NCI-H524 (cell line): ENCODE data around the gene INO80E.

ENCODE experiments used
- DNase-seq, 2 experiments: peaks; one replicate each; lab custom pipeline; 2025; lab: John Stamatoyannopoulos, UW

INO80E gene

GRCh38 chr16:29975811-29976511 lies 20.1 kb upstream of the INO80E start:
- no peak for DNase-seq

- DNase-seq = no peak
Observed at GRCh38 chr16:29977063-29977825, 18.8 kb upstream of the INO80E start.

DNA sequence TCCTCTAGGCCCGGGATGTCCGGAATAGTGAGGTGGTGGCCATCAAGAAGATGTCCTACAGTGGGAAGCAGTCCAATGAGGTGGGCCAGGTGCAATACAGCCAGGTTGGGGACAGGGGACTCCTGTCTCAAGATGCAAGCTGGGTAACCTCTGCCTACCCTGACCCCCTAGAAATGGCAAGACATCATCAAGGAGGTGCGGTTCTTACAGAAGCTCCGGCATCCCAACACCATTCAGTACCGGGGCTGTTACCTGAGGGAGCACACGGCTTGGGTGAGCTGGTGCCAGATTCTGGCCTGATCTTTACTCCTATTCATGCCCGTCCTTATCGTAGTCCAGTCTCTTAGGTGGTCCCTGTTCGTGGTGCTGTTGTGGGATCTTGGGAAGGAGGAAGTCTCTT lies 18.0 kb upstream of the INO80E start:
- no peak for DNase-seq

DNA sequence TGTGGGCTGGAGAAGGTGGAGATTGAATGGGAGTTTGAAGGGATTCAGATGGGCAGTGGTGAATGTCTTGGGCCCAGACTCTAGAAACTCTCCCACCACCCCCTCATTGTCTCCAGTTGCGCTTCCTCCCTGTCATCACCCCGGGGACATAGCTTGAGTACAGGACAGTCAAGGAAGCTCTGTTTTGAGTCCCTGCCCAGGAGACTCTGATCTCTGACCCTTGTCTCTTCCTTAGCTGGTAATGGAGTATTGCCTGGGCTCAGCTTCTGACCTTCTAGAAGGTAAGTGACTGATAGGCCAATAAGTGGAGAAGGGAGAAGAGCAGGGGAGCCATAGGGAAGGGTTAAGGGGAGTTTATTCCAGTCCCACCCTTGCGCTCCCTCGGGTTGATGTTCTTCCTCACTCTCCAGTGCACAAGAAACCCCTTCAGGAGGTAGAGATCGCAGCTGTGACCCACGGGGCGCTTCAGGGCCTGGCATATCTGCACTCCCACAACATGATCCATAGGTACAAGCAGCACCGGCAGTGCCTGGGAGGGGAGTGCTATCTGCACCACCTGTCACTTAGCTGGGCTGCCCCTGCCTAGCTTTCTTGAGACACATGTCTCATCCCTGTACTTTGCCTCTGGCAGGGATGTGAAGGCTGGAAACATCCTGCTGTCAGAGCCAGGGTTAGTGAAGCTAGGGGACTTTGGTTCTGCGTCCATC lies 17.3 kb upstream of the INO80E start:
- DNase-seq = no peak

- no peak for DNase-seq
Observed at GRCh38 chr16:29982560-29983419, 13.3 kb upstream of the INO80E start.

DNA sequence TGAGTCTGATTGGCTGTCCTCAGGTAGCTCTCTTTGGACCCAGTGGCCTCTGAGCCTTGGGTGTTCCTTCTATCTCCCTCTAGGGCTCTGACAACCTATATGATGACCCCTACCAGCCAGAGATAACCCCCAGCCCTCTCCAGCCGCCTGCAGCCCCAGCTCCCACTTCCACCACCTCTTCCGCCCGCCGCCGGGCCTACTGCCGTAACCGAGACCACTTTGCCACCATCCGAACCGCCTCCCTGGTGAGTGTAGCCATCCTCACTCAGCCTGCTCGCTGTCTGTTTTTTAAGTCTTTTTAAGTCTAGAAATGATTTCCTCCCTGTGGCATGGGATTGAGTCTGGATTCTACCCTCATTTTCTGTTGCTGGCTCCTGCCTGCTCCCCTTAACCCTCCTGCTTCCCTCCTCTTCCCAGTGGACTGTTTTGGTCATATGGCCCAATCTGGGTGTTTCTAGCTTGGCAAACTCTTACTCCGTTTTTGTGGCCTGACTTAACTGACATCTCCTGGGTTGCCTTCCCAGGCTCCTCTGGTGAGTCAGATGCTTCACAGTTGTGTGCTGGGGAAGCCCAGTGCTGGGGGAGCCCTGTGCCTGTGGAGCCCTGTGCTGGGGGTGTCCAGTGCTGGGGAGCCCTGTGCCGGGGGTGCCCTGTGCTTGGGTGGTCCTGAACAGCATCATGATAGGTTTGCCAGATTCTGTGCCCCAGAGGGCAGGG lies 12.5 kb upstream of the INO80E start:
- DNase-seq = no peak

DNA sequence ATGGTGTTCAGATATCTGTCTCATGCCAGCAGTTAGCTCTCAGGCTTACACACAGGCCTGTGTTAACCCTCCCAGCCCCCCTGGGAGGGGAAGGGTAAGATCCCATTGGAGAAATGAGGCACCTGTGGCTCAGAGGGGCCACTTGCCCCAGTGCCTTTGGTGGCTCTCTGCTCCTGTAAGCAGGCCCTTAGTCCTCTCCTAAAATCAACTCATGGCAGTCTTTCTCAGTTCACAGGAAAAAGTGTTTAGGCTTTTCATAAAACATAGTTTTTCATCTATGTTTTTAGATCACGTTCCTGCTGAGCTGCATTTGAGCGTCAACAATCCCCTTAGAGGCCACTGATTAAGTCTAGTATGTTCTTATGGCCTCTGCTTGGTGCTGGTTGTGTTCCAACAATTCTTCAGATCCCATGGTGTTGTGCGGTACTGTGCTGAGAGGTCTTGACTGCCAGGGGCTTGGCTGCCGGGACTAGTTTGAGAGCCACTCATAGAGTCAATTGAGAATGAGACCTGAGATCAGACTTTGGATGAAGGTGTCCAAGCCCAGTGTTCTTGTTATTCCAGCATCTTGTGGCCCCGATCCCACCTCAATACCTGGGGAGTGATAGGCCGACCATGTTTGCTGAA lies 11.8 kb upstream of the INO80E start:
- DNase-seq = no peak

- no peak for DNase-seq
Observed at GRCh38 chr16:29984764-29985147, 11.3 kb upstream of the INO80E start.

- DNase-seq = no peak
Observed at GRCh38 chr16:29985271-29985811, 10.7 kb upstream of the INO80E start.

- DNase-seq = no peak
Observed at GRCh38 chr16:29986231-29986630, 9.8 kb upstream of the INO80E start.

- DNase-seq = no peak
Observed at GRCh38 chr16:29986931-29987330, 9.1 kb upstream of the INO80E start.

- DNase-seq = no peak
Observed at GRCh38 chr16:29987371-29988085, 8.5 kb upstream of the INO80E start.

DNA sequence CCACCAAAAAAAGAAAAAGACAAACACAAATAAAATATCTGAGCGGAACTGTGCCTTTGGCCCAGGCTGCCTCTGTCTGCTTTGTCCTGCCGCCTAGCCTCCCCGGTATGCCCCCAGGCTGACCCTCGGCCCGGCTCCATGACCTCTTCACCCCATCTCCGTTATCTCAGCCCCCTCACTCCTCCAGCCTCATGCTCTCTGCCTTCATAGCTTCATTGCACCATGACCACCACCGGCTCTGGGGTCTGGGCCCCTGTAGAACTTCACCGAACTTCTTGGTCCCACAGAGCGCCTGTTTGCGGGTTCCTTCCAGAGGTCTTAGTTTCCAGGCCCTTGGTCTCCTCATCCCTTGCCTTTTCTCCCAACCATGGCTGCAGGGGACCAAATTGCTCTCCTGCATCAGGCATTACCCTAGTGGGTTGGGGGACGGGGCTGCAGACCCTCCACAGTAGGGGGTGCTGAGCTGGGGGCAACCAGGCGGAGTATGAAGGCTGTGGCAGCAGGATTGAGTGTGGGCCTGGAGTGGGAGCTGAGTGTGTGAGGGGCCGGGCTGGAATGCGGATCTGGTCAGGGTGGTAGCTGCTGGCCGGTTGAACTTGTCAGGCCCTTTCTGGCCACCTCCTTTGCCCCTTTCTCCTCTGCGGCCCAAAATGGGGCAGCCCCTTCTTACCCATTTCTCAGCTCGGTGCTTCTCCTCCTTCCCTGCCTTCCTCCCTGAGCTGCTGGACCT lies 7.5 kb upstream of the INO80E start:
- no peak for DNase-seq

GRCh38 chr16:29989111-29989858 lies 6.8 kb upstream of the INO80E start:
- no peak for DNase-seq

- DNase-seq = no peak
Observed at GRCh38 chr16:29990034-29990433, 6.0 kb upstream of the INO80E start.

DNA sequence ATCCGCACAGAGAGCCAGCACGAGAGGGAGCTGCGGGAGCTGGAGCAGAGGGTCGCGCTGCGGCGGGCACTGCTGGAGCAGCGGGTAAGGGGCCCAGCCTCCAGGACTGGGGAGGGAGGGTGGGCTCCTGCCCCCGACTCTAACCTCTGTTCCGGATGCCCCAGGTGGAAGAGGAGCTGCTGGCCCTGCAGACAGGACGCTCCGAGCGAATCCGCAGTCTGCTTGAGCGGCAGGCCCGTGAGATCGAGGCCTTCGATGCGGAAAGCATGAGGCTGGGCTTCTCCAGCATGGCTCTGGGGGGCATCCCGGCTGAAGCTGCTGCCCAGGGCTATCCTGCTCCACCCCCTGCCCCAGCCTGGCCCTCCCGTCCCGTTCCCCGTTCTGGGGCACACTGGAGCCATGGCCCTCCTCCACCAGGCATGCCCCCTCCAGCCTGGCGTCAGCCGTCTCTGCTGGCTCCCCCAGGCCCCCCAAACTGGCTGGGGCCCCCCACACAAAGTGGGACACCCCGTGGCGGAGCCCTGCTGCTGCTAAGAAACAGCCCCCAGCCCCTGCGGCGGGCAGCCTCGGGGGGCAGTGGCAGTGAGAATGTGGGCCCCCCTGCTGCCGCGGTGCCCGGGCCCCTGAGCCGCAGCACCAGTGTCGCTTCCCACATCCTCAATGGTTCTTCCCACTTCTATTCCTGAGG lies 5.0 kb upstream of the INO80E start:
- no peak for DNase-seq

- no peak for DNase-seq
Observed at GRCh38 chr16:29991571-29991904, 4.5 kb upstream of the INO80E start.

DNA sequence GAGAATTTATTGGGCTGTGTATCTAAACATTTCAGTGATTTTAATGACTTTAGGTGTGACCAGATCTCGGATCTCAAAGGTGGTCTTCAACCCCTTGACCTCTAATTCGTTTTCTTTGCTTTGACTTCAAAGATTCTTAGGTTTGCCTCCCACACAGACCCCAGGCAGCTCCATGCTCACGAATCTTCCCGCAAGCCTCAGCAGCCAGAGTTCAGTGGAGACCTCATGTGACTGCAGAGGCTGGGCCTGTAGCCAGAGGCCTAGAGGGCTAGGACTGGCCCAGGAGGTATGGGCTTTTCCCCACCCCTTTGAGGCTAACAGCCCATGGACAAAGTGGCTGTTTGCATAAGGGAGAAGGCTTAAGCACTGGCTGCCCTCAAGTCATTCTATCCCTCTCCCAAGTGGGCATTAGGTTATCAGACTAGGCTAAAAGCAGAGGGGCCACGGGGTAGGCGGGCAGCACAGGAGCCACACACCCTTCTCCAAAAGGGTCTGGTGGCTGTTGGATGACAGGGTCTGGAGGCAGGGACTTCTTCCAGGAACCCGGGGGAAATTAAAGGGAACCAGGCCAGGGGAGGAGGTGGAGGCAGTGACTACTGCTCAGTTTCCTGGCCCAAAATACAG lies 3.6 kb upstream of the INO80E start:
- DNase-seq = no peak
